GM19463 (cell line): ENCODE data around the gene PARVA.

ENCODE experiments used
- ATAC-seq: cut with Tn5 transposase; IDR thresholded peaks from one replicate; pipeline ENCODE4 v1.9.1; 2021; ENCODE audit warnings: mild to moderate bottlenecking, moderate library complexity; ENCODE audit not compliant: unreplicated experiment

PARVA gene

DNA sequence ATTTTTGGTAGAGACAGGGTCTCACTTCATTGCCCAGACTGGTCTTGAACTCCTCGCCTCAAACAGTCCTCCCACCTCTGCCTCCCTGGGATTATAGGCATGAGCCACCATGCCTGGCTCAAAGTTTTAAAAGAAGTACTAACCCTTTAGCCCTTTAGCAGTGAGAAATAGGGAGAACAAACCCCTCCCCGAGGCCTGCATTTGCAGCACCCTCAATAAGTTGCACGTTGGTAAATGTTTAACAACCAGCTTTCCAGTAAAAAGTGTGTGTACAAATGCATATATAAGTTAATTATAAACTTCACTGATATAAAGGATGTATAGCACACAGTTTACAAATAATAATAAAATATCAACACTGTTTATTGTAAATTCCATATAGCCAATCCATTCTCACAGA lies 51.8 kb downstream of the PARVA start:
- ATAC-seq, result no peak

DNA sequence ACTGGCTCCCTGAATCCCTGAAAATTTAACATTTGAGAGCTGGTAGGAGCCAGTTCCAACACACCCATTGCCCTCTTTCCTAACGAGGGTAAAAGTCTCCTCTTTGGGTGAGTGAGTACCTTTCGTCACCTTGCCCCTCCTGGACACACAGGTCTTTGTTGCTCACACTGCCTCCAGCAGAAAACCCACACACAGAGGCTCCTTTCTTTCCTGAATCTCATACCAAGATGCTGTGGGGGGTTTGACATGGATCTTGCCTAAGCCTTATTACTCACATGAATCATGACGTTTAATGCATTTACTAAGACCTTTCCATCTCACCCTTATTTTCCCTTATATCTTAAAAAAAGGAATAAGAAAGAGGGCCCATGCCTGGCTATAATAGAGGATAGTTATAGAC lies 53.0 kb downstream of the PARVA start:
- no peak for ATAC-seq

DNA sequence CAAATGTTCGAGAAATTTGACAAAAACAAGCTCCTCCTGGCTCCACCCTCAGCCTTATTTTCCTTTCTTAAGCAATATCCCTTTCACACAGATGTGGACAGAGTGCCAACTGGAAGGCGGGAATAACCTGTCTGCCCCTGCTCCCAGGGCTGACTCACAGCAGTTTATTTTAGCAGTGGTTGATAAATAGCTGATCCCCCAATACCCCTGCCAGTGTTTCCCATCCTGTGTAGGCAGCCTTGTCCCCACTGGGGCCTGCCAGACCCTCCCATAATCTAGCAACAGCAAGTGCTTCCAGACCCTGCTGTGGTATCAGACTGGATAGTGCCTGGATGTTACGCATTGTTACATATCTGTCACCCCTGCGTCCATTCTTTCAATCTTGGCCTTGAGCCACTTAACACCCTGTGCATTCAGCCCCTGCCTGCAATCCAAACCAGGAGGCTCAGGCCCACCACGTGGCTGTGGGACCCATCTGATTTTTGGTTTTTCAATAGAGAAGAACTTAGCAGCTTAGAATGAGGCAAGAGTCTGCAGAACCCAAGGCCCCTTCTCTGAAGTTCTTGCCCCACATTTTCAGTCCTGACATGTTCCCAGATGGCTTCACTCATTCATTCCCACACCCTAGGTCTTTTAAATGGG lies 53.7 kb downstream of the PARVA start:
- no peak for ATAC-seq

DNA sequence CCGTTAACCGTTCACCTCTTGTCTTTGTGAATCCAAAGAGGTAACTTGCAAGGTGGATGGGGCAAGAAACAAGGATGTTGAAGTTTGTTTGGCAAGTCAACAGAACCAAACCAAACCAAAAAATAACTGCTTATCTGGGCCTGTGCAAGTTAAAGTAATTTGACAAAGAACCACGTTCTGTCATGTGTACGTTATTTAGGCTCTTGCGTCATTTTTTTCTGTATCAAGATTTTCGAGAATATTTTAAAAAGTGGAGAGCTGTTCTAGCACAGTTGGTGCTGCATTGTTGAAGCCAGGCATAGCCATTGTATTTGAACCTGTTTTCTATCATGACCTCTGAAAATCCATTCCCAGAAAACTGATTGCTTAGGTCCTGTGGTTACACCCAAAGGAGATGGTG lies 55.1 kb downstream of the PARVA start:
- ATAC-seq, result no peak

DNA sequence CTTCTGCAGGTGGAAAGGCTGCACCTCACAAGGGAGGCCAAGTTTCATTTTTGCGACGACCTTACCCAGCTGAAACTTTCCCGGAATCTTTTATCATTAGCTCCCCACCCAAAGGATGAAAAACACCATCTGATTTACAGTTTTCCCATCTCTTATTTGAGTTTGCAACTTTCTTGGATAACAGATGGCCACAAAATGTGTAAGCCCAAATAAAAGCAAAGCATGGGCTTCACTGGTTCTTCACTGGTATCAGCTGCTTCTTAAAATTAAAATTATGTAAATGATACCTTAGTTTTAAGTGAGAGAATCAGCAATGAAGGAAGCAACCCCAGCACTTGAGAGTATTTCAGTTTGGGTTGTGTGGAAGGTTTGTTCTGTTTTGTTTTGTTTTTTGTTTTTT lies 55.8 kb downstream of the PARVA start:
- ATAC-seq, result no peak

DNA sequence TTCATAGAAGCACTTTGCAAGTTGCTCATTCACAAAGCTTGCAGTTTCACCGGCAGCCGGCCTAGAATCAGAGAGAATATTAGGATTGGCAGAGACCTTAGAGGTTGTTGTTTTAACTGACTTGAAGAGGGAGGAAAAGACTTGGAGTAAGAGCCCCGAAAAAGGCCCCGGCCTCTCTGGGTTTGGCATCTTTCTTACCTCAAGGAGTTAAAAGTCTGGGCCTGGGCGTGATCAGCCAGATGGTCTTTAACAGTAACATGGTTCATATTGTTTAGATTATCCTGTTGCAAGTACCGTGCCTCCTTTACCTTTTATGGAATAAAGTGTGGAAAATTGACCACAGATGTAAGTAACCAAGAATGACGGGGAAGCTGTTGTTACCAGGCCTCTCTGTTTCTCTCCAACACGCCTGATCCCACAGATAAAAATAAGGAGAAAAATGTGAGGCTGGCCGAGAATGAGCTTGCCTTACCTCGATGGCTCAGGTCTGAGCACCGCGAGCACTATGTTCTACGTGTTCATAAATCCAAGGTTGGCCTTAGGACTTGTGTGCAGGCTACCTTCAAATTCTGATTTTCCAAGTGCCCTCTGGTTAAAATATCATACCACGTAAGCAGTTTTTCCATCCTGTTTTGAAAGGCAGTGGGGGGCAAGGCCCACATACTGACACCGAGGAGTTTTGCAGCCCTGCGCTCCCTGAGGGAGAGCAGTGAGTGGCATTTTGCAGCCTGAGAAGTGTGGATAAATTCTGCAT lies 56.4 kb downstream of the PARVA start:
- ATAC-seq, result no peak

DNA sequence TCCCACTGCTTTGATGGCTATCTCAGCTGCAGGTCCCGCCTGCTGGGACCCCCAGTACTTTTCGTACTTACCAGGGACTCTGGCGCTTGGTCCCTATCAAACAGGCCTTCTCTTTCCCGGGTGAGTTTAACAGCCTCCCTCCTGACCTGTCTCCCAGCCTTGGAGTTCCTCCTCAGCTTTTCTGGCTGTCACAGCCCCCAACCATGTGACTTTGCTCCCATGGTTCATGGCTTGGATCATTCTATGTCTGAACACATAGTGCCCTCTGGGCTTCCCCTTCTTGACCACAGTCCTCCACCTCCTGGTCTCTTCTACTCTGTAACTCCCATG lies 56.9 kb downstream of the PARVA start:
- ATAC-seq, result no peak

DNA sequence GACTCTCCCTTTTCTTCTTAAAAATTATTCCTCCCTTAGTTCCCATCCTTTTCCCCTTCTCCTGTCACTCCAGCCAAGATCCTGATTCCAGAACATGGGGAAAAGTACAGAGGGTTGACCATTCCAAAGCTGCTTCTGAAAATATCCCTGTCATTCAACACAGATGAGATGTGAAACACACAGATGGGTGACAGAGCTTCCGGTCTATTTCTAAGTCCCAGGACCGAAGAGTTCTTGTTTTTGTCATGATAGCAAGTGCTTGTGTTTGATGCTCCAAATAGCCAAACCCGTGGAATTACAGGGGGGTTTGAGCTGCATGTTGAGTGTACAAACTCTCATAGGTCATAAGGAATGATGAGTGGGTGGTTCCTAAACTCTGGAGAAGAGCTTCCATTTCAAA lies 57.9 kb downstream of the PARVA start:
- ATAC-seq, result no peak

DNA sequence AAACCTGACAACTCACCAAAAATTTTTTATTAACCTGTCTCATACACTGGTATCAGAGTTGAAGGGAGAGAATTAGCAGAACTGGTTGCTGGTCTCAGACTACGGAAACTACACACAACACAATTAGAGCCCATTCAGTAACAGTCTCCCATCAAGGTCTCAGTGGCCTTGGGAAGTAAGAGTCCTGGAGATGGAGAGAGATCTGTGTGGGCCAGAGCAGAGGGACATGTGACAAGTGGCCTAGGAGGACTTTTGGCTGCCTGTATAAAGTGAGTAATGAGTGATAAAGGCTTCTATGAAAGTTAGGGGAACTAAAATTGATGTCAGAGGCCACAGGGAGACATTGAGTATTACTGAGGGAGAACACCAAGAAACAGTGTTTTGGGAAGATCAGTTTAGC lies 58.9 kb downstream of the PARVA start:
- no peak for ATAC-seq

DNA sequence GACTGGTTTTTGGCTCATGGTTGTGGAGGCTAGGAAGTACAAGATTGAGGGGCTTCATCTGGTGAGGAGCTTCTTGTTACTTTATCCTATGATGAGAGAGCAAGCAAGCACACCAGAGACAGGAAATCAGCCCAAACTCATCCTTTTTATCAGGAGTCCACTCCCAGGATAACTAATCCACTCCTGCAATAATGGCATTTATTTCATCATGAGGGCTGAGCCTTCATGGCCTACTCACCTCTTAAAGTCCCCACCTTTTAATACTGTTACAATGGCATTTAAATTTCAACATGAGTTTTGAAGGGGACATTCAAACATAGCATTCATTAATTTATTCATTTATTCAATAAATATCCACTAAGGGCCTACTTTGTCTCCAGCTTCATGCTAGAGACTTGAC lies 60.9 kb downstream of the PARVA start:
- ATAC-seq, result no peak

DNA sequence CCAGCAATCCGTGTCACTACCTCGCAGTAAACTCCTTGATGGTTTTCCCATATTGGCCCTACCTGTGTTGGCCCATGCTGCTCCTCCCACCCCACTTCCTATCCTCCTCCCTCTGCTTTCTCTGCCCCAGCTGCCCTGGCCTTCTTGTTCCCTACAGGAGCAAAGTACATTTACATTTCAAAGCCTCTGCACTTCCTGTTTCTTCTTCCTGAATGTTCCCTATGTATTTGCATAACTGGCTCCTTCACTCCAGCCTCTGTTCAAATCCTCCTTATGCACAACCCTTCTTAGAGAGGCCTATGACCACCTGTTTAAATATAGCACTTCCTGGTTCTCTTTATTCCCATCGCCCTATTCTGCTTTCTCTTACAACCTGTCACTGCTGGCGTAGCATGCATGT lies 62.2 kb downstream of the PARVA start:
- no peak for ATAC-seq

DNA sequence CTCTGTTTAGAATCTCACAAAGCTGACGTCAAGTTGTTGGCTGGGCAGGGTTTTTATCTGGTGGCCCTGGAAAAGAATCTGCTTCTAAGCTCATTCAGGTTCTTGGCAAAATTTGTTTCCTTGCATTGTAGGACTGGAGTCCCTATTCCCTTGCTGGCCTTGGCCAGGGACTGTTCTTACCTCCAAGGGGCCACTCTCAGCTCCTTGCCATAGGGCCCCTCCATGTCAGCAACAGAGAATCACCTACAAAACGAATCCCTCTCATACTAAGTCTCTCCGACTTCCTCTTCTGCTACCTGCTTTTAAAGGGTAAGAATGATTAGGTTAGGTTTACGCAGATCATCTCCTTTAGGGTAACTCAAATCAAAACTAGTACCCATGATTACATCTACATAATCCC lies 63.2 kb downstream of the PARVA start:
- no peak for ATAC-seq

DNA sequence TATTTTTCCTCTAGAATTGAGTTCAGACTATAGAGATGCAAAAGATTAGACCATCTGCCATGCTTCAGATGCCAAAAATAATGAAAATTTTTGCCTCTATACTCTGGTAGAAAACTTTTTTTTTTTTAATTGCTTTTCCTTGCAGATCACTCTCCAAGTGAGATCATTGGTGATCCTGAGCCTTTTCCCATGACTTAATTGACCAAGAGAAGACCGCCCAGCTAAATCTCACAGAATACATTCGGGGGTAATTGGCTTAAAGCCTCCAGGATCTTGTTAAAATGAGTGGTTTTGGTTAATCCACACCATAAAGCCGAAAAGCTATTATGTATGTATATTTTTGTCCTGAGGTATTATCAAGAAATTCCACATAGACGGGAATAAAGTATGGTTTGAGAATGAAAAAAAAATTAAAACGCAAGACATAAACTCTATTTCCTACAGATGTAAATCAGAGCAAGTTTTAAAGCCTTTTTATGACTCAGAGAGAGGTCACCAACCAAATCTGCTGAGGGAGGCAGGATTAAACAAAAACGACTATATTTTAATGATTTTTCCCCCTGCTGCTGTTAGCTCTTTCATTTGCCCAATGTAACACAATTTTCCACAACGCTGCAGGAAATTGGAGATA lies 64.0 kb downstream of the PARVA start:
- no peak for ATAC-seq

DNA sequence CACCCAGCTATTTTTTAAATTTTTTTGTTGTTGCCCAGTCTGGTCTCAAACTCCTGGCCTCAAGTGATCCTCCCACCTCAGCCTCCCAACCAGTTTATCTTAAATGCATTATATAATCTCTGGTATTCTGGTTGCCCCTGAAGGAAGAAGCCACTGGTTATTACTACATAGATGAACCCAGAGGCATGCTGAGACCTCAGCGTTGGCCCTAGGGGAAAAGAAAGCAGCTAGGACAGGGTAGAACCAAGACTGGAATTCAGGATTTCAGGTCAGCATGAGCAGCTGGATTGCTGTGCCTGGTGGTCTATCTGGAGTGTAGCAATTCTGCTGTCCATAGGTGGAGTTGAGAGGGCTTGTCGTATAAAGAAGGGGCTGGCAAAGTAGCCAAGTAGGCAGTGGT lies 67.2 kb downstream of the PARVA start:
- ATAC-seq, result no peak

DNA sequence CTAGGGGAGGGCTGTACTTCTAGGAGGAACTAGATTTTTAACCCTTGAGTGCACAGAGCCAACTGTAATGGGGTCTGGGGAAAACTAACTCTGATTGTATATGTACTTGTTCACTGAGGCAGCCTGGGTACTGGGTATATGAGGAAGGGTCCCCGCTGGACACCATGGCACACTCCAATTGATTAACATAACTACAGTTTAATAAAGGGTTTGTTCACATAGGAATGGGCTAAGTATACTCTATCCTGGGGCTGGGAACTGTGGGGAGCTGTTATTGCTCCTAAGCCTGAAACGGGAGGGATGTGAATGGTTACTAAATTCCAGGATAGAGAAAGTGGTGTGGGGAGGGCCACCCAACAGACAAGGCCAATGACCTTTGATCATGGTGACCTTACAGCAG lies 67.6 kb downstream of the PARVA start:
- ATAC-seq, result no peak

DNA sequence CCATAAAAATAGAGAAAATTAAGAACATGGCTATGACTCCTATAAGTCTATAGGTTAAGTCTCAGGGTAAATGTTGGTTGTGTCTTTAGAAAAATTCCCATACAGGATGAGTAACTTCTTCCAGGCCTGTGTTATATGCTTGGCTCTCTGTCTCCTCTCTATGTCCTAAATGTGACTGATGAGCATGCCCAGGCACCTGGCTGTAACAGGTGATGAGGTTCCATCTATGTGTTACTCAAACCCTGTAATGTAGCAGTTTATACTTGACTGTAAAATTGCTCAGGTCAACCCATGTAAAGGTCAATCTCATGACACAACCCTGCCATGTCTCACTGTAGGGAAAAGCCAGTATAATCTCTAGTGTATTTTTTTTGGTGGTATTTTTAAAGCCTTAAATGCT lies 69.5 kb downstream of the PARVA start:
- no peak for ATAC-seq

DNA sequence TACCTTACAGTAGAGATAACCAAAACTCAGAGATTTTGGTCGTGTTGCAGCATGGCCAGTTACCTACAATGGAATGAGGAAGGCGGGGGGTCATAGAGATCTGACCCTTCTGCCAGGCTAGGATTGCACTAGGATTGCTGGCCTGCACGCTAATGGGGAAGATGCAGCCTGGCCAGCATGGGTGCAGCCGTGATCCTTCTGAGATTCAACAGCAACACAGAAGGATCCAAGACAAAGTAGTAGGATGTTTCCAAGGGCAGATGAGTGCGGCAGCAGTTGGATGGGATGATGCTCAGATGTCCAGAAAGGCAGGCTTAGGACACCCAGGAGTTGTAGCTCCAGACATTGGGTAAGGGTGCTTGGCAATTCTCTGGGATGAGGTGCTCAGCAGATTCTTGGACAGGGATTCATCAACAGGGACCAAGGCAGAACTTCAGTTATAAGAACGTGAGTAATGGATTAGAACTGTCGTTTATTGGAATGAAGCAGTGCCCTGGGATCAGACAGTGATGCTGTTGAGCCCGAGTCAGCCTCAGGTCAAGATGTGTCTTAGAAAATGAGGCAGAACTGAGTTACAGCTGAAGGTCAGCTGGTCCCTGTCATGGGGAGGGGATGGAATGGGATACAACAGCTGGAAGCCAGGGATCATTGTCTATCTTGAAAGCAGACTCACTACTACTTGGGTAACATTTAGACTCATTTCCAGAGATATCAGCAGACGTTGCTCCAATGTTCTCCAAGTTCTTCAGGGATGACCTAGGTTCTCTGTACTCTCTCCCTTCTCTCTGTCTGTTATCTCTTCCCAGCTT lies 71.0 kb downstream of the PARVA start:
- no peak for ATAC-seq

DNA sequence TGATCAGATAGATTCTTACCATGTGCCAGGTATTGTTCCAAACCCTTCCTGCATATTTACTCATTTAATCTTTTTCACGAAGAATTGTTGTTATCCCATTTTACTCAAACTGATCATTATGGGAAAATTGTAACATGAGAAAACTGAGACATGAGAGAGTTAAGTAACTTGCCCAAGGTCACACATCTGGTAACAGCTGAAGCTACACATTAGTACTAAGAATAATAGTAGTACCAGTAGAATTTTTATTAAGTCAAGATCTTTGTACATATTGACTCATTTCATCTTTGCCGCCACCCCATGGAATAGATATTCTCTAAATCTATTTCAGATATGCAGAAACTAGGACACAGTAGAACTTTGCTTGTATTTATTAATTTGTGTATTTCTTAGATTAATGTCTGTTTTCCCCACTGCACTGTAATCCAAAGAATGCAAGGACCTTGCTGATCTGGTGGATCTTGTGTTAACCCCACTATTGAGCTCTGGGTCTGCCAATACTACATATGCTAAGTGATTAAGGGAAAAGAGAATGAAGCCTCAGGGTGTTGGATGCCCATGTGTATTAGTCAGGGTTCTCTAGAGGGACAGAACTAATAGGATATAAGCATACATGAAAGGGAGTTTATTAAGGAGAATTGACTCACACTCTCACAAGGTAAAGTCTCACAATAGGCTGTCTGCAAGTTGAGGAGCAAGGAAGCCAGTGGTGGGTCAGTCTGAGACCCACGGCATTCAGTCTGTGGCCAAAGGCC lies 72.8 kb downstream of the PARVA start:
- no peak for ATAC-seq

DNA sequence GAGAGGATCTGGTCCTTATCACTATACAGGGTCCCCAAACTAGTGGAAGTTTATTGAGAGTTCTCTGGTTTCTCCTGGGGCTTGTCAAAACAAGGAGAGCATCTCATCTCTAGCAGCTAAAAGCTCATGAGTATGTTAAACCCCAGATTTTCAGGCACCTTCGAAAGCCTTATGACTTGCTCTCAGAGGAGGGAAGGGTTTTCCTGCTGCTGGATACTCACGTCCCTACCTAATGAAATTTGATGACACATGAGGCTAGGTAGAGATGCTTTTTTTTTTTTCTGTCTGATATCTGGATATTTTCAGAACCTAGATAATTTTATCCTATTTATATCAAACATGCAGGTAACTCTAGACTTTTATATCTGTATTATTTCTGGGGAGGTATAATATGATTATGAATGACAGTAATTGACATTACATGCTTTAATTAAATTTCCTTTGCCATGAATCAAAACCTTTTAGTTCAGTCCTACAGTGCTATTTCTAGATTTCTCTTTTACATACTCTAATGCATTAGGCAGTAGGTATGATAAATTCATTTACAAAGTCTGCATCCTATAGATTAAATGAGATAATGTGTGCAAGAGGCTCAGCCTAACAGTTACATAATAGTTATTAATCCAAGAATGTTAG lies 73.9 kb downstream of the PARVA start:
- no peak for ATAC-seq

DNA sequence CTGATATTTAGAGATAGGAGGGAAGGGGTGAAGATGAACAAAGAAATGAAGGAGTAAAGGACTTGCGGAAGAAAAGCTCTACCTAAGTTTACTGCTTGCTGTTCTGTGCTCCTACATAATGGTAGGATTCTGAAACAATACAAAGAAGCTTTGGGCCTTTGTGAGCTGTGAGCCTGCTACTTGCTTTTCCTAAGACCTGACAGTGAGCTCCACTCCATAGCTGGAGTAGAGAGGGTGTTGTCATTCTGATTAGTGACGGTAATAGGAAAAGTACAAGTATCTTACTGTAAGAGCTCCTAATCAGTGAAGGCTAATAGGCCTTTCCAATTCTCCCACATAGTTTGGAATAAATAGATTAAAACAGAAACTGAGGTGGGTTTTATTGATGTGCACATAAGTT lies 75.9 kb downstream of the PARVA start:
- ATAC-seq, result no peak

DNA sequence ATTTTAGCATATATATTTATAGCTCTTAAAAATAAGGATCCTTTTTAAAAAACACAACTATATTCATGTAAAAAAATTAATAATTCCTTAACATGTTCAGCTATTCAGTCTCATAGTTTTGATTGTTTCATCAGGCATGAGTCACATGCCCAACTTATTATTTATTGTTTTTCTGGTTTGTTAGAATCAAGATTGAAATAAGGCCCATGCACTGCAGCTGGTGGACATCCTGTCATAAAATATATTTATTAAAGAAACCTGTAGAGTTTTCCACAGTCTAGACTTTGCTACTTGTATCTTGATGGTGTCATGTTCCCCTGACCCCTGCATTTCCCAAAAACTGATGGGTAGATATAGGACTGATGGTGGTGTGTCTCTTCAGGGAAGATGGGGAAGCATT lies 77.4 kb downstream of the PARVA start:
- no peak for ATAC-seq
